HG03432 (cell line): ENCODE data around the gene FAM240B.
A peak's percentile ranks its signal among the peaks of the same experiment; 100 is the strongest.

ENCODE experiments used
- ATAC-seq: cut with Tn5 transposase; IDR thresholded peaks from one replicate; pipeline ENCODE4 v1.9.1; 2021; ENCODE audit warnings: mild to moderate bottlenecking, moderate library complexity; ENCODE audit not compliant: unreplicated experiment

FAM240B gene

GRCh38 chr9:38671748-38672147 is 48.2 kb downstream of the FAM240B start:
- ATAC-seq, result peak; percentile 43

GRCh38 chr9:38671372-38671731 is 48.6 kb downstream of the FAM240B start:
- peak; percentile 5 for ATAC-seq

- no peak for ATAC-seq
These were observed 49.2 kb downstream of the FAM240B start for GRCh38 chr9:38670542-38671371.

GRCh38 chr9:38668791-38669466 is 51.0 kb downstream of the FAM240B start:
- ATAC-seq, result no peak

GRCh38 chr9:38662763-38663593 is 57.0 kb downstream of the FAM240B start:
- ATAC-seq, result no peak

- no peak for ATAC-seq
These were observed 60.4 kb downstream of the FAM240B start for GRCh38 chr9:38659538-38659937.

GRCh38 chr9:38656896-38657295 is 63.0 kb downstream of the FAM240B start:
- no peak for ATAC-seq

GRCh38 chr9:38652486-38652885 is 67.4 kb downstream of the FAM240B start:
- ATAC-seq, result no peak

GRCh38 chr9:38652044-38652443 is 67.9 kb downstream of the FAM240B start:
- no peak for ATAC-seq

GRCh38 chr9:38651400-38652042 is 68.4 kb downstream of the FAM240B start:
- no peak for ATAC-seq

- ATAC-seq, result no peak
These were observed 69.4 kb downstream of the FAM240B start for GRCh38 chr9:38650564-38650963.

- ATAC-seq, result no peak
These were observed 70.1 kb downstream of the FAM240B start for GRCh38 chr9:38649731-38650363.

- no peak for ATAC-seq
These were observed 75.3 kb downstream of the FAM240B start for GRCh38 chr9:38644601-38645000.
